Activated gamma-delta T cell treated with Interleukin-2 at 50 U/mL for 16 hours (primary cell): ENCODE results near the gene CRIP1.

Experiments used
- DNase-seq: peaks from one replicate; pipeline ENCODE4 v3.0.0-alpha.2; 2020

Gene CRIP1

DNA sequence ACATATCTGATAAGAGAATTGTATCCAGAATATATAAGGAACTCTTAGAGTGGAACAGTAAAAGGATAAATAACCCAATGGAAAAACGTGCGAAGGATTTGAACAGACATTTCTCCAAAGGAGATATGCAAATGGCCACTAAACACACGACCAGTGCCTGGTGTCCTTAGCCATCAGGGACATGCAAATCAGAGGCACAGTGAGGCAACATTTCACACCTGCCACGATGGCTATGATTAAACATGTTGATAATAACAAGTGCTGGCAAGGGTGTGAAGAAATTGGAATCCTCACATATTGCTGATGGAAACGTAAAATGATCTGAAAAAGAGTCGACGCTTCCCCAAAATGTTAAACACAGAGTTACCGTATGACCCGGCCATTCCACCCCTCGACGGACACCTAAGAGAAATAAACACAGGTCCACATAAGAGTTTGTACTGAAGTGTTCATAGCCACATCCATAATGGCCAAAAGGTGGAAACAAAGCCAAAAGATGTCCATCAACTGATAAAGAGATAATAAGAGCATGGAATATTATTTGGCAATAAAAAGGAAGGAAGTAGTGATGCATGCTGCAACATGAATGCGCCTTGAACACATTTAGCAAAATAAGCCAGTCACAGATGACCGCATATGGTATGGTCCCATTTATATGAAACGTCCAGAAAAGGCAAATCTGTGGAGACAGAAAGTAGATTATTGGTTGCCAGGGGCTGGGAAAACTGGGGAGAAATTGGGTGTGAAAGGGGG is 33.4 kb downstream of the CRIP1 start:
- DNase-seq = no peak

DNA sequence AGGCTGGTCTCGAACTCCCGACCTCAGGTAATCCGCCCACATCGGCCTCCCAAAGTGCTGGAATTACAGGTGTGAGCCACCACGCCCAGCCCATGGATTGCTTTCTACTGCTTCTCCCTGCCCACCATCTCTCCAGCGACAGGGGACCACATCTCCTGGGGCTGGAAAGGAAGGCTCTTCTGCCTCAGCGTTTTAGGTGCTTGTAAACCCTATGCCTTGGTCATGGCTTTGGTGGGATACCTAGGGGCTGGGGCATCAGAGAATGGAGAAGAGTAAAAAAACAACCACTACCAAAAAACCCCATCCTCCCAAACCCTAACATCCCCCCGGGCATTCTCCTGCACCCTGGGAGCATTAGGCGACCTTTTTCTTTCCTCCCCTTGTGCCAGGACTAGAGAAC is 38.6 kb downstream of the CRIP1 start:
- no peak for DNase-seq

DNA sequence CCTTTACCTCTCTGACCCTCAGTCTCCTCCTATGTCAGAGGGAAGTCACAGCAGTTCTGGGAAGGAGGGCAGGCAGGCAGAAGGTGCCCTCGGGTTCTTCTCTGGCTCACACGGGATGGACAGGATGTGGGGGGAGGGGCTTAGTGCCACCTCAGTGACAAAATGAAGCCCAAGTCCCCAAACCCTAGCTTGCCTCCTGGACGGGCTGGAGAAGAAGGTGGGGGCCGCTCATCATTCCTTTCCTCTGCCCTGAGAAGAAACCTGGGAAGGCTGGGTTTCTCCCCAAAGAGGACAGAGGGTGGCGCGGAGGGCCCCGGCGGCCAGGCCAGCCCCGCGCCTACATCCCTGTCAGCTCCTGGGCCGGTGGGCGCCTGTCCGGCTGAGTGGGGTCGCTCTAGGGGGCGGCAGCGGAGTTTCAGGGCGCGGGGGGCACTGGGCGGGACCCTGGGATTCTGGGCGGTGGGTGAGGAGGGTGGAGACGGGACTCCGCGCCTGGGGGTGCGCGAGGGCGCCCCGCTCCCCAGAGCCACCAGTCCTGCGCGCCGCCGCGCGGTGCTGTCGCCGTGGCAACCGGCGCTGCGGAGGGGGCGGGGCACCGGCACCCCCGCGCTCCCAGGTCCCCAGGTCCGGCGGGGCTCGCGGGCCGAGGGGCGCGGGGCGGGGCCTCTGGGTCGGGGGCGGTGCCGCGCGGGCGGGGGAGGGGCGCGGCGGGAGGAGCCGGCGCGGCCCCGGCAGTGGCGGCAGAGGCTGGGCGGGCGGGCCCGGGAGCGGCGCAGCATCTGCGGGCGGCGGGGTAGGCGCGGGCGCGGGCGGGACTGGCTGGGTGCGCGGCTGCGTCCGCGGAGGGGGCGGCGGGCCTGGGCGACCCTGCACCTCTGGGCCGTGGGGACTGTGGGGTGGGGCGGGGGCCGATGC is 39.4 kb downstream of the CRIP1 start, which contains the start of gene TMEM121:
Gene TMEM121 (plus strand): TSS at position 723 of the 915 bp plus-strand sequence. CDS start 2,252 bp downstream, outside the sequence.
- DNase-seq = no peak

DNA sequence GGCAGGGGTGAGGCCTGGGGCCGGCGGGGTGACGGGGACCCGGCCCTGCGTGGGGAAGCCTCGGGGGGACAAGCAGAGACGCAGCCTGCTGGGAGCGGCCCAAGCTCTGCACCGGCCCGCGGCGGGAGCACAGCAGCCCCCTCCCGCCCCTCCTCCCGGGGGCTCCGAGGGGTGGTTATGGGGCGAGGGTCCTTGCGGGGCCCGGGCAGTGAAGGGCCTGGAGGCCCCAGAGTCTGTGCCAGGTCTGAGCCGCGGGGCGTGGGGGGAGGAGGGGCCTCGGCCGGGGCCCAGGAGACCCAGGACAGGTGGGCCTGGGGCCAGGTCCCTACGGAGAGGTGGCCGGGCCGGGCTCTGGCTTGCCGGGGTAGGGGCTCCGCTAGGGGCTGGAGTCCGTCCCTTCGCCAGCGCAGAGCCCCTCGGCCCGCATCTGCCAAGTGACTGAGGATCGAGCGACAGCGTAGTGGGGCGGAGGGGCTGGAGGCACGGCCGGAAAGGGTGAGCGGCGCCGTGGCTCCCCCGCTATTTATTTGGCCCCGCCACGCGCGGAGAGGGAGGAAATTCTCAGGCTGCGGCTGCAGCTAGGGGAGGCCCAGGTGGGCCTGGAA is 40.2 kb downstream of the CRIP1 start:
- no peak for DNase-seq

DNA sequence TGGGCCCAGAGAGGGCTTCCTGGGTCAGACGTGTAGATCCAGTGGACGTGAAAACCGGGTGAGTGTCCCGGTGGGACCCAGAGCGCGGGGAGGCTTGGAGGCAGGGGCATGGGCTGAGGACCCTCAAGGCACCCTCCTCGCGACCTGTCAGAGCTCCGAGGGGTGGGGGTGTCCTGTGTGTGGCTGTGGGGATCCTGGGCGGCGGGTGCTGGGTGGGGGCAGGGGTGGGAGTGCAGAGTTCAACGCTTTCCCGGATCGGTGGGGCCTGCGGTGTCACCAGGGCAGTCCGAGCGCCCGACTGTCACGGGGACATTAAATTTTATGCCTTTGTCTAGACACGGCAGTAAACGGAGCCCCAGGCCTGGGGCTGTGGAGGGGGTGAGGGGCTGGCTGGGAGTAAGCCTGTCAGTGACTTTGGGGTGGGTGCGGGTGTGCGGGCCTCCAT is 40.7 kb downstream of the CRIP1 start:
- DNase-seq = no peak

DNA sequence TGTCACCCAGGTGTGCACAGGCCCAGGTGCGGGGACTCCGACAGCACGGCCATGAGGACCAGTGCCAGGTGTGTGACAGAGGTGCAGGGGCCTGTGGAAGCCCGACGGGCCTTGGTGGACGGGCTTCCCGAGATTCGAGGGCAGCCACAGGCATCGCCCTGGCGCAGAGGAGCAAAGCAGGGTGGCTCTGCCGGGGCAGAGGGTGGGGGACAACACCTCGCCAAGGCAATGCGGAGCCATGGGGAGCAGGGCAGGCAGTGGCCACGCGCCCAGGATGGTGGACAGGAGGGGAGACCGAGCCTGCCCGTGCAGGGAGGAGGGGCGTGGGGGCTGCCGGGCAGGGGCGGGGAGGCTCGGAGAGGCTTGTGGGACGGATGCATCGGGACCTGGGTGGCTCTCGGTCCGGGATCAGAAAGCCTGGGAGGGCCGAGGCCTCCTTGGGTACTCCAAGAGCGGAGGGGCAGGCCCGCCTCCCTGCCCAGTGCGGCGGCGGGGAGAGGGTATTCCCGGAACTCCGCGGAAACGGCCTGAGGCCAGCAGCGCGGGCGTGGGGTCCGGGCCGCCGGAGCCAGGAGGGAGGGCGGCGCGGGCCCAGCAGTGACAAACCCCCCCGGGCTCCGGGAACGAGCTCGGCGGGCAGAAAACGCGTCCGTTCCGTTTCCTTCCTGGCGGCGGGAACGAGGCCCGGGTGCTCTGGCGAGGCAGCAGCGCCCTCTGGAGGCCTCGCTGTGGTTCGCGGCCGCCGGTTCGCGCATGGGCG is 41.3 kb downstream of the CRIP1 start:
- DNase-seq = peak; percentile 70

DNA sequence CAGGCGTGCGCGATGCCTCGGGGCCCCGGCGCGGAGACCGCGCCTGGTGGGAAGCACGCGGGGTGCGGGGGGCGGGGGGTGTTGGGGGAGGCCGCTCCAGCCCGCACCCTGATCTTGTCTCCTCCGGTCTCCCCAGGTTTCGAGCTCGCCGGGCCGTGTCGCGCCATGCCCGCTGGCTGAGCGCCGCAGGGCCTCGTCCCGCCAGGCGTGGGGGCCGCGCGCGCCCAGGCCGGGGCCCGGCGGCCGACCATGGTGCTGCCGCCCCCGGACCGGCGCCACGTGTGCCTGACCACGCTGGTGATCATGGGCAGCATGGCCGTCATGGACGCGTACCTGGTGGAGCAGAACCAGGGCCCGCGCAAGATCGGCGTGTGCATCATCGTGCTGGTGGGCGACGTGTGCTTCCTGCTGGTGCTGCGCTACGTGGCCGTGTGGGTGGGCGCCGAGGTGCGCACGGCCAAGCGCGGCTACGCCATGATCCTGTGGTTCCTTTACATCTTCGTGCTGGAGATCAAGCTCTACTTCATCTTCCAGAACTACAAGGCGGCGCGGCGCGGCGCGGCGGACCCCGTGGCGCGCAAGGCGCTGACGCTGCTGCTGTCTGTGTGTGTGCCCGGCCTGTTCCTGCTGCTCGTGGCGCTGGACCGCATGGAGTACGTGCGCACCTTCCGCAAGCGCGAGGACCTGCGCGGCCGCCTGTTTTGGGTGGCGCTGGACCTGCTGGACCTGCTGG is 42.1 kb downstream of the CRIP1 start:
- DNase-seq = no peak

DNA sequence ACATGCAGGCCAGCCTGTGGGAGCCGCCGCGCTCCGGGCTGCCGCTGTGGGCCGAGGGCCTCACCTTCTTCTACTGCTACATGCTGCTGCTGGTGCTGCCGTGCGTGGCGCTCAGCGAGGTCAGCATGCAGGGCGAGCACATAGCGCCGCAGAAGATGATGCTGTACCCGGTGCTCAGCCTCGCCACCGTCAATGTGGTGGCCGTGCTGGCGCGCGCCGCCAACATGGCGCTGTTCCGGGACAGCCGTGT is 42.6 kb downstream of the CRIP1 start:
- no peak for DNase-seq

DNA sequence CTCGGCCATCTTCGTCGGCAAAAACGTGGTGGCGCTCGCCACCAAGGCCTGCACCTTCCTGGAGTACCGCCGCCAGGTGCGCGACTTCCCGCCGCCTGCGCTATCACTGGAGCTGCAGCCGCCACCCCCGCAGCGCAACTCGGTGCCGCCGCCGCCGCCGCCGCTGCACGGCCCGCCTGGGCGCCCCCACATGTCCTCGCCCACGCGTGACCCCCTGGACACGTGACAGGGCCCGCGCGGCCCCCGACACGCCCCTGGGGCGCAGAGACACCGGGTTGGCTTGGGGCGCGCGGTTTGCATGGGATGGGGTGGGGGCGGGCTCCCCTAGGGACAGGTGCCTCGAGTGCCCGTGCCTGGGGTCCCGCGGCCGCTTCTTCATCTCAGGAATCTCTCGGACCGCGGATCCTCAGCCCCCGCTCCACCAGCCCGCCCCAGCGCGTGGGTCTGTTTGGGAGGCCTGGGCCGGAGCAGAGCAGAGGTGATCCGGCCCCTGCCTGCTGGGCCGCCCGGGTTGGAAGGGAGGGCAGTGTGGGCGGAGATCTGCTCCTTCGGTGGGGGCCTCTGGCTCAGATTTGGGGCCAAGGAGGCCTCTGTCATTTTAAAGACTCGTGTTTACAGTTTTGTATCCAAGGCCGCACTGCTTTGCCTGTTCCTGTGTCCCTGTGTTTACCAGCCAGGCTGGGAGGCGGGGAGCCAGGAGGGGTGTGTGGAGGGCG is 43.0 kb downstream of the CRIP1 start:
- no peak for DNase-seq

DNA sequence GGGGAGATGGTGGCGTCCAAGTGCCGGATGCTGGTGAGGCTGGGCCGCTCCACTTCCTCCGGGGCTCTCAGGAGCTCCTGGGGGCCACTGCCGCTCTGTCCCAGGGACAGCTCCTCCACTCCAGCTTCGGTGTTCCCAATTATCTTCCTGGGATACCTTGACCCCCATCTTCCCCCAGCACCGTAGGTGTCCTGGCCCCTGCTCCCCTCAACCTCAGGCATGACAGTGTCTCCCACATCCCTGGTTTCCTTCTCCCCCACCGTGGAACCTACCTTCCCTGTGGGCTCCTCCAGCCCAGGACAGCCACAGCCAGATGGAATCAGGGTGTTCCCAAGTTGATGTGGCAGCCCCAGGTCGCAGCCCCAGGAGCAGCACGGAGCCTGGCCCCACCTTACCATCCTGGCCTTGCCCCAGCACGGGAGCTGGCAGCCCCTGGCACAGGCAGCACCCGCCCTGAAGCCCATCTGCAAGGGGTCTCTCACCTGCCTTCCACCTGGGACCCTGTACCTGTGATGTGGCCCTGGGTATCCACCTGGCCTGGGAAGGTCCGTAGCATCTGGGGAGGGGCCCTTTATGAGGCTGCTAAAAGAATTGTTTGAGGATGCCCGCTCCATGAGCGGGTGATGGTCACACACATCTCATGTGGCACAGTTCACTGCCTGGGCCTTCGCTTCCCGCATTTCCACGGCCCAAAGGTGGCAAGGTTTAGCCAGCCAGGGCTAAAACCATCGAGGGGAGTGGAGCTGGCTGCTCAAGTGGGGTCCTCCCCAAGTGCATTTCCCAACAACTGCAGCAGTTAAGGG is 43.8 kb downstream of the CRIP1 start:
- DNase-seq = no peak

DNA sequence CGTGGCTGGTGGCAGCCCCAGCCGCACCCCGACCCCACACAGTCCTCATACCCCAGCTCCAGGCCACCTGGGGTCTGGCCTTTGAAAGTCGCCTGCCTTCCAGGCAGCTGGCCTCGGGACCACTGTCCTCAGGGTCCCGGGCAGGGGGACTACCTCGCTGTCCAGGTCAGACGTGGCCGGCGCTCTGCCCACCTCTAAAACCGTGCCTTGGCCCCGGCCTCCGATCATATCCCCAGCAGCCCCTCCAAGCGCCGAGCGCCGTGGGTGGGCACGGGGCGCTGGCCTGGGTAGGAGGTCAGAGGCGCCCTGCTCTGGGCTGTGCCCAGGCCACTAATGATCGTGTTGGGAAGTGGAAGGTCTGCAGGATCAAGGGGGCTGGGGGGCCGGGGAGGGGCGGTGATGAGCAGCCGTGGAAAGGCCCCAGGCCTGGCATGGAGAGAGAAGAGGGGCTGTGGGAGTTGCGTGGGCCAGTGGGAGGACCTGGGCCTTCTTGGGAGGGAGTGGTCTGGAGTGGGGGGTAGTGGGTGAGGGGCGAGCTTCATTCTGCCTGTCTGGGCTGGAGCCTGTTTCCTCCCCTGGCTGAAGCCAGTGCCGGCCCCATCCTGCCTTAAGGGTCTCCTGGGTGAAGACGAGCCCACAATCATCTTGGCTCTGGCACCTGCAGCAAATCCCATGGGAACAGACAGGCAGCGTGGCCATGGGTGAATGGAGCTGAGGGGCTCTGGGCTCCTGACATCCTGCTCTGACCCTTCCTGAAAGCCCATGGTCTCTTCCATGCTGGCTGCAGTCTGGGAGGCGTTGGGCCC is 44.6 kb downstream of the CRIP1 start:
- no peak for DNase-seq

DNA sequence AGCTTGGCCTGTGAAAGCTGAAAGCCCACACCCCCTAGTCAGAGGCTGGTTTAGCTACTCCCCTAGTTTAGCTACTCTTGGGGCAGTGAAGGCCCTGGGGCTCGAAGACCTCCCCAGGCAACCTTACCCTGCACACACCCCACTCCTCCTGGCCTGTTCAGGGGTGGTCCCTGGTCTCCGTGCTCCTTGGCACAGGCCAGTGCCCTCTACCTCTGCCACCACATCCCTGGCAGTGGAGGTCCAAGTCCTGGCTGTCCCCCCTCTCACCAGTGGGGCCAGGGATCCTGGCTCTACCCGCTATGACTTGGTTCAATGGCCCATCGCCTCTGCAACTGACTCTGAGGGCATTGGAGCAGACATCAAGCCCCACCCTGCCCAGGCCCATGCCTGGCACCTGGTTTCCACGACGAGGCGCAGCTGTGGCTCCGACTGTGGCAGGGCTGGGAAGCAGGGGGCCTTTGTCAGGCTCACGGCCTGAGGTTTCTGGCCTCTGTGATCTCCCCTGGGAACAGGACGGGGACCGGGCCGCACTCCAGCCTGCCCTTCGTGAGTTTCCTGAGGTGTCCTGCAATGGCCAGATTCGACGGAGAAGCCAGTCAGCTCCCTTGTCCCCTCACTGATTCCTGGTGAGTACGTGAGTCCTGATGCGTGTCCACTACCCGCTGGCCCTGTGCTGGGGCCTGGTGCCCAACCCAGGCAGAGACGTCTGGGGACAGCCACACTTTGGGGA is 45.4 kb downstream of the CRIP1 start:
- no peak for DNase-seq

DNA sequence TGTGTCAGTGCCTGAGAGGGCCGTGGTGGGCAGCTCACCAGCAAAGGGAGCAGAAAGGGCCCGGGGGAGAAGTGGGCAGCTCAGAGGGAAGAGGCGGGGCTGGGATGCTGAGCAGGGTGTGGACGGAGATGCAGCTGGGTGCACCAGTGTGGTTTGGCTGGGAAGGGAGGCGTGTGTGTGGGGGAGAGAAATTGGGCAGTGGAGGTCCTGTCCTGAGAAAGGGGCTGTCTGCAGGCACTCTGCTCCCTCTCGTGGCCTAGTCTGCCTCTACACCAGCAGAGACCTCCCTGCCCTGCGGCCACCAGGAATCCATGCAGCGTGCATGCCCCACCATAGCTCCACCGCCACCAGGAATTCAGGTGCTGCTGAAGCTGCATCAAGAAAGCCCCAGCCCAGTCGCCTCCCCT is 46.1 kb downstream of the CRIP1 start:
- DNase-seq = no peak

DNA sequence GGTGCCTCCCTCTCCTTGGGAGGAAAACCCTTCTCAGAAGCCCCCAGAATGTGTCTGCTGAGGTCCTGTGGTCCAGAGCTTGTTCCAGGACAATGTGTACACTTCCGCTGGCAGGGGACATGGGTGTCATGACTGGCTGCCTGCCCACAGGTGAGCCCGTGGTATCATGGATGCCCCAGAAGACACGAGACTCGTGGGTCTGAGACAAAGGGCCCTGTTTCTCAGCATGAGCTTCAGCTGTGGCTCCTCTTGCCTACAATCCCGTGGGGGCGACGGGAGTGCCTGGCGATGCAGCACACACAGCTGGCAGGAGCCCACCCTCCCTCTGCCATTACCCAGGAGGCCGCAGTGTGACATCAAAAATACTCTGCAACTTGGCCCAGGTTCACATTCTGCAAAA is 46.7 kb downstream of the CRIP1 start:
- no peak for DNase-seq

DNA sequence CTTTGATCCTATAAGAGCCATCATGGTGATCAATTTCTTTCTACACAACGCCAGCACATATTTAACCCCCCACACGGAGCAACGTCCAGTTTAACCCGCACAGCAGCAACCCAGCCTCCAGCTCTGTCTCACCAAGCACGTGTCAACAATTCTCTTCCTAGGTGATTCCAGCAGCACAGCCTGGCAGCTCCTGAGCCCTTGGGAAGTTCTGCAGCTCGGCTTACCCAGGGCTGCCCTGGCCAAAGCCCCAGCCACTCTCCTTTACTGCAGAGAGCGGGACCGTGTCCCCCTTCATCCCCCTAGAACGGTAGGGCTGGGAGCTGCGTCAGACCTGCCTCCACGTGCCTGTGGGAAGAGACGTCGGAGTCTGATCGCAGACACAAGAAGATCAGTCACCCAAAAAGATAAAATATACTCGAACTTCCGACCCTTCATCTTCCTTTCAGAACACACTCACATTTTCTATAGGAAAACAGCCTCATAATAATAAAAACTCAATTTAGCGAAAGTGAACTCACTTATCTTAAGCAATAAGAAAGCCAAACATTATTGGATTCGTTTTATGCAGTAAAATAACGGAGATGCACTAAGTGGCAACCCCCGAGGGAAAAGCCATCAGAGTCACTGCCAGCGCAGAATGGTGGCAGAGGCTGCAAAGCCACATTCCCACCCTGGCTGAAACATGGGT is 47.3 kb downstream of the CRIP1 start:
- no peak for DNase-seq

DNA sequence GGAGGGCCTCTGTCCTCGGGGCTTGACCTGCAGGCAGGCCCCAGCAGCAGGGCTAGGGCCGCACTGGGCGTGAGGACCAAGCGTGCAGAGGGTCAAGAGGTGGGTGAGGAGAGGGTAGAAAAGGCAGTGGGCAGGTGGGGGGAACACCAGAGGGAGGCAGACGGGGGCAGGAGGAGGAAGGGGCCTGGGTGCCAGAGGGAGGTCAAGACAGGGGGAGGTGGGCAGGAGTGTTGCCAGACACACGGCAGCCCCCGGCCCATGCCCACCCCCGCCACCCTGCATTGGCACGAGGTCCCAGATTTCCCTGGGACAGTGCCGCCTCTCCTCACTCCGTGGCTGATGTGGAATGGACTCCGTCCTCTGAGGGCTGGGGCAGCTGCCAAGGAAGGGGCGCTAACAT is 47.9 kb downstream of the CRIP1 start:
- DNase-seq = no peak

DNA sequence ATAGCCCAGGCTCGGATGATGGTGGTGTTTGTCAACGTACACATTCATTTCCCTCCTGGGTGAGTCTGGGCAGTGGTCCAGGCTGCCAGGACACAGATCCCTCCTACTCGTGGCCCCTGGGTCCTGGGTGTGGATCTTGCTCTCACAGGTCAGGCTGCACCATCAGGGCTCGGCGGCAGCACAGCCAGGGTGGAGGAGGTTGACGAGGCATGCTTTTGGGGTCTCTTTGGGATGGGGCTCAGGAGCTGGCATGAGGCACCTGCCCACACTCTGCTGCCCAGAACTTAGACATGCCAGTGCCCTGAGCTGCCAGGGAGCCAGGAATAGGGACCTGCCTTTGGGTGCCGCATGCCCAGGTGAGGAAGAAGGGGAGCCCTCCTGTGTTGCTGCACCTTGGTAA is 49.4 kb downstream of the CRIP1 start:
- DNase-seq = no peak
